KMS-11 (cell line): ENCODE measurements around the gene WASF2.
"Not testable (repeated sequence)": the region's sequence is repeated elsewhere in the genome, so short reads cannot be mapped to it uniquely, and the experiment has no call there.

ENCODE experiments used
- H2AFZ ChIP-seq: fragments of 200-600 bp; sonication (generic); 2 replicates; pipeline ENCODE4 v1.6.1; 2016; ENCODE audit warnings: antibody characterized with exemption, mixed run types, low read depth
- H3K27ac ChIP-seq: fragments of 200-600 bp; sonication (generic); 2 replicates; pipeline ENCODE4 v1.6.1; 2016; ENCODE audit warnings: mild to moderate bottlenecking, mixed run types
- H3K27me3 ChIP-seq: fragments of 200-600 bp; sonication (generic); 2 replicates; pipeline ENCODE4 v1.6.1; 2017; ENCODE audit warnings: mild to moderate bottlenecking, low read depth, mixed run types, moderate library complexity; ENCODE audit not compliant: insufficient read depth
- H3K36me3 ChIP-seq: fragments of 200-600 bp; sonication (generic); 2 replicates; pipeline ENCODE4 v1.6.1; 2017; ENCODE audit warnings: mild to moderate bottlenecking, mixed run types; ENCODE audit not compliant: insufficient read depth
- H3K4me1 ChIP-seq: fragments of 200-600 bp; sonication (generic); 2 replicates; pipeline ENCODE4 v1.6.1; 2016; ENCODE audit warnings: mild to moderate bottlenecking, low read depth, mixed run types; ENCODE audit not compliant: poor library complexity, severe bottlenecking
- H3K4me2 ChIP-seq: fragments of 200-600 bp; sonication (generic); 2 replicates; pipeline ENCODE4 v1.7.0; 2016; ENCODE audit warnings: mild to moderate bottlenecking, mixed run types
- H3K4me3 ChIP-seq: fragments of 200-600 bp; sonication (generic); IDR thresholded peaks from 2 replicates; pipeline ENCODE4 v1.6.1; 2017; ENCODE audit warnings: low read depth, low read length, mixed read lengths; ENCODE audit not compliant: insufficient read depth
- H3K79me2 ChIP-seq: fragments of 200-600 bp; sonication (generic); 2 replicates; pipeline ENCODE4 v1.6.1; 2016; ENCODE audit warnings: low read depth, mixed run types; ENCODE audit not compliant: insufficient read depth
- H3K9ac ChIP-seq: fragments of 200-600 bp; sonication (generic); 2 replicates; pipeline ENCODE4 v1.6.1; 2016; ENCODE audit warnings: mild to moderate bottlenecking, mixed run types
- H4K20me1 ChIP-seq: fragments of 200-600 bp; sonication (generic); 2 replicates; pipeline ENCODE4 v1.6.1; 2016; ENCODE audit warnings: mild to moderate bottlenecking, mixed run types; ENCODE audit not compliant: insufficient read depth
- CTCF ChIP-seq: fragments of 200-600 bp; sonication (generic); conservative IDR thresholded peaks from 2 replicates; pipeline ENCODE4 v1.6.1; 2017; ENCODE audit warnings: low read depth, mild to moderate bottlenecking, antibody characterized with exemption, low read length, moderate library complexity, mixed read lengths

The WASF2 gene

GRCh38 chr1:27503844-27504587 lies 14.0 kb upstream of the WASF2 start:
- Histone ChIP-seq H3K4me3 (no peak overlapping the region), H3K79me2 (no peaks in the 10 kb centered on the region), H3K9ac (no peak overlapping the region), H3K27me3 (no peaks in the 10 kb centered on the region), H3K36me3 (no peaks in the 10 kb centered on the region), H3K27ac (no peak overlapping the region), H3K4me2 (no peak overlapping the region), H2AFZ (no peak overlapping the region), H4K20me1 (no peaks in the 10 kb centered on the region), H3K4me1 (no peaks in the 10 kb centered on the region)
- TF ChIP-seq CTCF: no peak

- Histone ChIP-seq H3K4me2 (no peak overlapping the region), H2AFZ (no peak overlapping the region), H3K27ac (no peak overlapping the region), H3K9ac (no peak overlapping the region), H3K79me2 (no peaks in the 10 kb centered on the region), H4K20me1 (no peaks in the 10 kb centered on the region), H3K4me1 (no peaks in the 10 kb centered on the region), H3K27me3 (no peaks in the 10 kb centered on the region), H3K4me3 (no peak overlapping the region), H3K36me3 (no peaks in the 10 kb centered on the region)
- no peak for TF ChIP-seq CTCF
Observed at GRCh38 chr1:27503033-27503432, 13.1 kb upstream of the WASF2 start.

- not testable (repeated sequence) for H3K4me1 ChIP-seq, H3K9ac ChIP-seq, H3K4me3 ChIP-seq, H3K27me3 ChIP-seq, H4K20me1 ChIP-seq, H3K36me3 ChIP-seq, H3K79me2 ChIP-seq, H2AFZ ChIP-seq, H3K4me2 ChIP-seq, H3K27ac ChIP-seq
Observed at GRCh38 chr1:27501159-27501558, 11.2 kb upstream of the WASF2 start.

GRCh38 chr1:27499142-27499541 lies 9.2 kb upstream of the WASF2 start:
- H2AFZ ChIP-seq: no peak overlapping the region
- no peak overlapping the region for H3K4me2 ChIP-seq
- no peak for TF ChIP-seq CTCF
- H3K27ac ChIP-seq: no peak overlapping the region
- H3K4me1 ChIP-seq: no peaks in the 10 kb centered on the region
- no peaks in the 10 kb centered on the region for H3K36me3 ChIP-seq
- H3K9ac ChIP-seq: no peak overlapping the region
- H3K27me3 ChIP-seq: no peaks in the 10 kb centered on the region; the same call in 1 of the 2 replicates
- no peak overlapping the region for H3K4me3 ChIP-seq
- no peaks in the 10 kb centered on the region for H4K20me1 ChIP-seq
- no peaks in the 10 kb centered on the region for H3K79me2 ChIP-seq

GRCh38 chr1:27496604-27497155 lies 6.7 kb upstream of the WASF2 start:
- Histone ChIP-seq H3K9ac (no peak overlapping the region), H3K36me3 (no peaks in the 10 kb centered on the region), H3K4me3 (no peak overlapping the region), H3K27me3 (no peaks in the 10 kb centered on the region; the same call in 1 of the 2 replicates), H3K27ac (no peak overlapping the region), H2AFZ (no peak overlapping the region), H3K4me1 (peaks cover 12% of the 10 kb centered on the region), H3K4me2 (no peak overlapping the region), H3K79me2 (no peaks in the 10 kb centered on the region), H4K20me1 (no peaks in the 10 kb centered on the region)
- no peak for TF ChIP-seq CTCF
